Astrocyte of the cerebellum (primary cell): ENCODE measurements around the gene HLA-C.
A peak's percentile ranks its signal among the peaks of the same experiment; 100 is the strongest.

ENCODE experiments used
- DNase-seq: peaks from one replicate; pipeline ENCODE4 v3.0.0-alpha.2; 2011; ENCODE audit warnings: low read depth
- H3K4me3 ChIP-seq: 2 replicates; pipeline ENCODE4 v1.5.1; 2011; ENCODE audit warnings: mild to moderate bottlenecking, low read depth, low read length, moderate library complexity
- in situ Hi-C: cut with HindIII; loops from 2 replicates; pipeline ENCODE4 v1.10.0; 2017; ENCODE audit warnings: low sequenced_read_pairs
- TF ChIP-seq, protein P1 (sequence below): IDR thresholded peaks from 2 replicates; pipeline ENCODE4 v1.5.1; 2012; ENCODE audit warnings: low read length, low read depth, moderate library complexity, mild to moderate bottlenecking; ENCODE audit errors: missing control alignments

The HLA-C gene

DNA sequence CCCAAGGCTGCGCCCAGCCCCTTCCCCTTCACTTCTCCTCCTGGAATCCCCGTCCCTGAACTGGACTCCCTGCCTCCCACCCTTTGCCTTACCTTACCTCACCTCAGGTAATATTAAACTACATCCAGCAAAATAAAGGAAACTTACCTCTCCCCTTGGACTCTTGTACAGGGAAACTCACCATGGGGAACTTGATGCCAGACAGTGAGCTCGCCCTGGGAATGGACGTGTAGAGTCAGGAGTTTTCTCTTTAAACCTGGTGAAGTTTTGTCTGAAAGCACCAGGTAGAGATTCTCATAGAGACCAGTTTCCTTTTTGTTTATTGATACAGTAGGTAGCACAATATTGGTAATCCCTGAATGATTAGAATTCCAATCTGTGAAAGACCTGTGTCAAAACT lies 544 bp upstream of the HLA-C start:
- in situ Hi-C loops = no loop called here
- no peak for DNase-seq
- TF ChIP-seq, protein P1, sequence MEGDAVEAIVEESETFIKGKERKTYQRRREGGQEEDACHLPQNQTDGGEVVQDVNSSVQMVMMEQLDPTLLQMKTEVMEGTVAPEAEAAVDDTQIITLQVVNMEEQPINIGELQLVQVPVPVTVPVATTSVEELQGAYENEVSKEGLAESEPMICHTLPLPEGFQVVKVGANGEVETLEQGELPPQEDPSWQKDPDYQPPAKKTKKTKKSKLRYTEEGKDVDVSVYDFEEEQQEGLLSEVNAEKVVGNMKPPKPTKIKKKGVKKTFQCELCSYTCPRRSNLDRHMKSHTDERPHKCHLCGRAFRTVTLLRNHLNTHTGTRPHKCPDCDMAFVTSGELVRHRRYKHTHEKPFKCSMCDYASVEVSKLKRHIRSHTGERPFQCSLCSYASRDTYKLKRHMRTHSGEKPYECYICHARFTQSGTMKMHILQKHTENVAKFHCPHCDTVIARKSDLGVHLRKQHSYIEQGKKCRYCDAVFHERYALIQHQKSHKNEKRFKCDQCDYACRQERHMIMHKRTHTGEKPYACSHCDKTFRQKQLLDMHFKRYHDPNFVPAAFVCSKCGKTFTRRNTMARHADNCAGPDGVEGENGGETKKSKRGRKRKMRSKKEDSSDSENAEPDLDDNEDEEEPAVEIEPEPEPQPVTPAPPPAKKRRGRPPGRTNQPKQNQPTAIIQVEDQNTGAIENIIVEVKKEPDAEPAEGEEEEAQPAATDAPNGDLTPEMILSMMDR = no peak
- peak overlapping the region; percentile 73 for H3K4me3 ChIP-seq

DNA sequence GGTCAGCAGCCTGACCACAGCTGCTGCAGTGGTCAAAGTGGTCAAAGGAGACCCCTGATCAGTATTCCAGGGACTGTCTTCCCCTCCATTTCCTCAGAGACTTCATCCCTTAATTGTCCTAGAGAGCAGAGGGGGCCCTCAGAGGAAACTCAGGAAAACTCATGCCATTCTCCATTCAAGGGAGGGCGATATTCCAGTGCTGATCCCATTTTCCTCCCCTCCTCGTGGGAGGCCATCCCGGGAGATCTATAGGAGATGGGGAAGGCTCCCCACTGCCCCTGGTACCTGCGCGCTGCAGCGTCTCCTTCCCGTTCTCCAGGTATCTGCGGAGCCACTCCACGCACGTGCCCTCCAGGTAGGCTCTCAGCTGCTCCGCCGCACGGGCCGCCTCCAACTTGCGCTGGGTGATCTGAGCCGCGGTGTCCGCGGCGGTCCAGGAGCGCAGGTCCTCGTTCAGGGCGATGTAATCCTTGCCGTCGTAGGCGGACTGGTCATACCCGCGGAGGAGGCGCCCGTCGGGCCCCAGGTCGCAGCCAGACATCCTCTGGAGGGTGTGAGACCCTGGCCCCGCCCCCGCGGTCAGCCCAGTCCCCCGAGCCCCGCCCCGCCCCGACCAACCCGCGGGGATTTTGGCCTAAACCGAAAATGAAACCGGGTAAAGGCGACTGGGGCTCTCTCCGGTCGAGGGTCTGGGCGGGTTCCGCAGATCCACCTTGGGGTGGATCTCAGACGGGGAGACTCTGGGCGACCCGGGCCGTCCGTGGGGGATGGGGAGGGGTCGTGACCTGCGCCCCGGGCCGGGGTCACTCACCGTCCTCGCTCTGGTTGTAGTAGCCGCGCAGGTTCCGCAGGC lies 878 bp downstream of the HLA-C start:
- in situ Hi-C loops = no loop called here
- peak overlapping the region; percentile 73 for H3K4me3 ChIP-seq
- TF ChIP-seq, protein P1 = no peak
- DNase-seq = no peak

DNA sequence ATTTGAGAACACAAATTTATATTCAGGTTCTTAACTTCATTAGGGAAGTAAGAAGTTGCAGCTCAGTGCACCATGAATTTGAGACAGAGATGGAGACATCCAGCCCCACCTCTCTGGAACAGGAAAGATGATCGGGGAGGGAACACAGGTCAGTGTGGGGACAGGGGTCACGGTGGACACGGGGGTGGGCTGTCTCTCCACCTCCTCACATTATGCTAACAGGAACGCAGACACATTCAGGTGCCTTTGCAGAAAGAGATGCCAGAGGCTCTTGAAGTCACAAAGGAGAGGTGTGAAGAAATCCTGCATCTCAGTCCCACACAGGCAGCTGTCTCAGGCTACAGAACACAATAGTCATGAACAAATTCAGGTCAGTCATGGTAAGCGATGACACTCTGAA lies 3.1 kb downstream of the HLA-C start:
- DNase-seq = no peak
- H3K4me3 ChIP-seq = no peak overlapping the region
- in situ Hi-C loops = no loop called here
- TF ChIP-seq, protein P1 = no peak

DNA sequence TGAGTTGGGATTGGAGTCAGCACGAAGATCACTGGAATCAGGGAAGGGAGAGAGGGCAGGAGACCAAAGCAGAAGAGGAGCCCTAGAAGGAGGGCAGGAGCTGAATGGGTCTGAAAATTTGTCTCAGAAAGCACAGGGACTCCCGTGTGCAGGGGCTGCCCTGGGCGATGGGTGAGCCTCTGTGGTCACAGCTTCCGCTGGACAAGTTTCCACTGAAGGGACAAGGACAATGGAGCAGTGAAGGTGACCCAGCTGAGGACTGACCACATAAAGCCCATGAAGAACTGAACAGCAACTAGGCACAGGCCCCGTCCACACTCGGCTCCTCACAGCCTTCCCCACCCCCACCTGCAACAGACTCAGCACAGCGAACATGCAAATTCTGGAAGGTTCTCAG lies 3.5 kb downstream of the HLA-C start:
- TF ChIP-seq, protein P1 = no peak
- no peak overlapping the region for H3K4me3 ChIP-seq
- in situ Hi-C loops = no loop called here
- no peak for DNase-seq

DNA sequence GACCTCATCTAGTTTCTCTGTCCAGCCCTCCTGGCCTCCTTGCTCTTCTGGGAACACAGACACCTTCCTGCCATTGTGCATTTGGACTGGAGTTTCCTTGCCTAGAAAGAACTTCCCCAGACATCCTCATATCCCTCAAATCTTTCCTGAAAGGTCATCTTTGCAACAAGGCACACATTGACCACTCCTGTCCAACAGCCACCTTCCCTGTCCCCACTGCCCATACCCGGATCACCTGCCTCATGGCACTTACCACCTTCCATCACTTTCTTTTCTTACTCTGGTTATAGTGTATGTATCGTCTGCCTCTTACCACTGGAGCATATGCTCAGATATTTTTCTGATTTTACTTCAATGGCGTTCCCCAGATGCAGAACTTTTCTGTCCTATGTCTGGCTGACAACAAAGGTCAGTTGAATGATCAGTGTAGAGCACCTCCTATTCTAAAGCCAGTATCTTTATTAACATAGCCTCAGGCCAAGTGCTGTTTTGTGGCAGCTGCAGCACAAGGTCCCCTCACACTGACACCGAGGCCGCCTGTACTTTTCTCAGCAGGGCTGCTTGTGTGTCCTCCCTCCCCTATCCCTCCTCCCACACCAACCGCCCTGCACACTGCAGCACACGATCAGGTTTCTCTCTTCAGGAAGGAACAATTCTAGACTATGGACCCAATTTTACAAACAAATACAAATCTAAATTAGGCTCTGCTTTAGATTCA lies 4.1 kb downstream of the HLA-C start:
- TF ChIP-seq, protein P1 = no peak
- in situ Hi-C loops = no loop called here
- H3K4me3 ChIP-seq = no peak overlapping the region
- no peak for DNase-seq

DNA sequence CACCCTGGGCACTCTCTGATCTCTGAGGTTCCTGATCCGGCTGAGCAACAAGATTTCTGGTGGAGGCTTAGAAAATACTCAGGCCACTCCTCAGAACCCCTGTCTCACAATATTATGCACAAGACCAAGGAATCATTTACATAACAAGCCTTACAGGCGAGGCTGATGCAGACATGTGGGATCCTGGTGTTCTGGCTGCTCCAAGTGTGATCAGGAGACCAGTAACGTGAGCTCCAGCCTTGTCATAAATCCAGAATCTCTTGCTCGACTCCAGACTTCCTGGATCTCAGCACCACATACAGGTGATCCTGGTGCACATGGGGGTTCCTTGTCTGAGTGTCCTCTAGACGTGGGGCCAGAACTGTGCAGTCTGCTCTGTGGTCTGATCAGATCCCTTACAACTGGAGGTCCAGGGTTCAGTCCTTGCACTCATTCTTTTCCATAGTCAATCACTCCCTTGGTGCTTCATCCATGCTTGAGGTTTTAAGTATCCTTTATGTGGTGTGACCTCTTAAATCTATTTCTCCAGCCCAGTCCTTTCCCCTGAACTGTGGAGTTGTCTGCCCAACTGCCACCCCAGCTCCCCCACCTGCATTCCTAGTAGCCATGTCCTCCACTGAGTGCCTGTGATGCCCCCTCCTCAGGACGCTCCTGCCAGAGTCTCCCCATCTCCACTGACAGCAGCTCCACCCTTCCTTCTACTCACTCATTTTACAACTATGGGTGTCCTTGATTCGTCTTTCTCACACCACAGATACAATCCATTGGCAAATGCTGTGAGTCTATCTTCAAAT lies 5.1 kb downstream of the HLA-C start:
- in situ Hi-C loops = no loop called here
- no peak for DNase-seq
- H3K4me3 ChIP-seq = no peak overlapping the region
- TF ChIP-seq, protein P1 = no peak
